Epithelial cell of prostate (primary cell): ENCODE results near the gene LMOD3.

ENCODE experiments used
- DNase-seq: peaks from one replicate; pipeline ENCODE4 v3.0.0-alpha.2; 2011; ENCODE audit warnings: low read depth, low spot score
- H3K27ac ChIP-seq: fragments of 450-650 bp; 2 replicates; pipeline ENCODE4 v1.5.1; 2017; ENCODE audit warnings: mild to moderate bottlenecking

LMOD3 gene

DNA sequence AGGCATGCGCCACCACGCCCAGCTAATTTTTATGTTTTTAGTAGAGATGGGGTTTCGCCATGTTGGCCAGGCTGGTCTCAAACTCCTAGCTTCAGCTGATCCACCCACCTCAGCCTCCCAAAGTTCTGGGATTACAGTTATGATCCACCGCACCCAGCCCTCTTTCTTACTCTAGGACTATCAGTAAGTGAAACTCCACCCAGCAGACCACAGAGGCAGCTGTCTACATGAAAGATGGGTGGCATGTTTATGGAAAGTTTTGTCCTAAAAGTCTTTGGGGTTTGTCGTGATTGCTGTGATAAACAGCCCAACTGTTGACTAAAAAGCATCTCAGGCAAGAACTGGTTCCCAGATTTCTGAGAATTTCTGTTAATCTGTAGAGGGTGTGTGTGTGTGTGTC lies 26.8 kb downstream of the LMOD3 start:
- no peak overlapping the region for H3K27ac ChIP-seq
- no peak for DNase-seq

DNA sequence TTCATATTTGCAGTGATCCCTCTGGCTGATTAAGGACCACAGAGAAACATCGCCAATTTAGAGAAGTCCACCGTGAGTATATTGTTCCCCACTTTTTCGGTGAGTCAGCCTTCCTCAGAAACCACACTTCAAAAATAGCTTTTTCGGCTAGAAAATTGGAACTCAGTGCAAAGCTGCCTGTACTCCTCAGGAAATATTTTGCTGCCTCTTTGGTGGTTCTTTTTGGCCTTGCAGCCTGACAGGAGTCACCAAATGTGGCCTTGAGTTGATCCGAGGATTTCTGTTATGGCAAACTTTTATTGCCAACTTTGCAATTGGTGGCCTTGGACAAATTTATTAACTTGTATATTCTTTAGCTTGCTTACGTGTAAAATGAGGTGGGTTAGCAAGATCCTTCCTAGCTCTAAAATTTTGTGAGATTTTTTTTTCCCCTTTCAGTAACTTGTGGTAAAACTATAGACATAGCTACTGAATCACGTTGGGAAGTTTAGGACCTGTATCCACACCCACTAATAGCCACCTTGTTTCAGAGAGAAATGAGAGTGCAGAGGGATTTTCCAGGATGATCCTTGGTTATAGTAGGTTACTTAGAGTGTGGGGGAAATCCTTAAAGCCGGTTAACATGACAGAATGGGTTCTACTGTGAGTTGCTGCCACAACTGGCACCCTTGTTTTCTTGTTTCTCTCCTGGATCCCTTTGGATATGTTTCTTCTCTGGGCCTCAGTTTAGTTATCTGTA lies 27.8 kb downstream of the LMOD3 start:
- DNase-seq: no peak
- no peak overlapping the region for H3K27ac ChIP-seq

DNA sequence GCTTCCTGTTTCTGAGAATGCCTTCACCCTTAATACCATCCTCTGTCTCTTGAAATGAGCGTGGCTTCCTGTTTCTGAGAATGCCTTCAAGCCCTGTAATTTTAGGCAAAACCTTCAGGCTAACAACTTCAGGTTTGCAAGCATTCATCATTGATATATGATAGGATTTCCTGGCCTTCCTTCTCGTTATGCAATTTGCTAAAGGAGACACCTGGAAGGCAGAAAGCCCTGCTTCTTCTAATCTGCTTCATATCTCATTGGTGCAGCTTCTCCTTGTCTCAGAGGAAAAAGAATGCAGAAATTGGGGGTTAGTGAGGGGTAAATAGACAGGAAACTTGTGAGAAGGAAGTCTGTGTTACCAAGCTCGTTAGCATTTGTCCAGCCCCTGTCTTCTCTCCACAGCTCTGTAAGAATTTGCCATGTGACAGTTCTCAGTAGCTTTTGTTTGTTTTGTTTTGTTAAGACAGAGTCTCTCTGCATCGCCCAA lies 30.3 kb downstream of the LMOD3 start:
- DNase-seq: no peak

DNA sequence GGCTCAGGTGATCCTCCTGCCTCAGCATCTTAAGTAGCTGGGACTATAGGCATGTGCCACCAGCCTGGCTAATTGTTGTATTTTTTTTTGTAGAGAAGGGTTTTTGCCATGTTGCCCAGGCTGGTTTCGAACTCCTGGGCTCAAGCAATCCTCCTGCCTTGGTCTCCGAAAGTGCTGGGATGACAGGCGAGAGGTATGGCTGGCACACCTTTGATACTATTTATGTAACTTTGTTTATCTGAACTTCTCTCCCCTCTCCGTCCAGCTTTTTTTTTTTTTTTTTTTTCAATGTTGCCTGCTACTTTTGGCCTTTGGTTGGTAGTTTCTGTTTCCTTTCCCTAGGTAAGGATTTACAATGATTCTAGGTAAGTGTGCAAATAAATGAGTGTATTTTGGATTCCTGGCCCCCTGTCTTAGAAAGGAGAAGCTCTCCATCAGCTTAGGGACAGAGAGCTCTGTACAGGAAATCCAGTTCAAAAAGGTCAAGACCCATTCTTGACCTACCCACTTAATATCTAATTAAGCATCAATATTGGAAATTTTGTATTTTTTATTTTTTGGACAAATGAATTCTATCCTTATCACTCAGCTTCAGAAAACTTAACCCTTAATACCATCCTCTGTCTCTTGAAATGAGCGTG lies 30.9 kb downstream of the LMOD3 start:
- DNase-seq: no peak
- H3K27ac ChIP-seq: peak overlapping the region; percentile 97

More for the DNA sequence above, 30.3 kb downstream of the LMOD3 start:
- peak overlapping the region; percentile 97 for H3K27ac ChIP-seq

DNA sequence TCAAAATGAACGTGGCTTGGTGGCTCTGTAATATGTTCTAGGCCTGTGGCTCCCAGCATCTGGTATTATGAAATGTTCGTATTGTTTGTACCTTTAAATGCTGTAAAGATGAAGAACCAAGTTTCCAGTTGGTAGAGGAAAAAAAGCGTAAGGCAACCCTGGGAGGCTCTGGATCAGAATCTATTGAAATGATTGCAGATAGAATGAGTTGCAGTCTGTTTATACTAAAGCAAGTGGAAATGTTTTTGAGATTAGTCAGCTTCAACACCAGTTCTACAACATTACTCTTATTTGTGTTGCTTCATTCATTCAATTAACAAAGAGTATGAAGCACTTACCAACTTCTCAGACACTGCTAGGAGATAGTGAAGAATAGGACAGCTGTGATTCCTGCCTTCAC lies 32.4 kb downstream of the LMOD3 start:
- H3K27ac ChIP-seq: peak overlapping the region; percentile 97
- DNase-seq: peak; percentile 26

DNA sequence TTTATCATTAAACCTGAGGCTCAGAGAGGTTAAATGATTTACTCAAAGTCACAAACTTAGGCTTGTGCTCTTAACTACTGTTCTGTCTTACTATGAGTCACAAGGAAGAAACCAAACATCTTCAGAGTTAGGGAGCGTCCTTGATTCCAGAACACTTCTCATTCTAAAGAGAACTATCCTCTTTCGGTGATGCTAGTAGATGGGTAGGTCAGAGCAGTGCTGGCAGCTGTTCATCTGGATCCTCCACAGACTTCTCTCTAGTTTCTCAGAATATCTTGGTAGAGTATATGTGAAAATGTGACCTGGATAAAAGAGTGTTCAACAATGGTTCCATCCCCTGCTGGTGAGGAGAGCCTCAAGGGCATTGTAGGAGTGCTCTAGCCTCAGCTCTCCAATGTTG lies 34.3 kb downstream of the LMOD3 start:
- no peak for DNase-seq
- H3K27ac ChIP-seq: peak overlapping the region; percentile 97

DNA sequence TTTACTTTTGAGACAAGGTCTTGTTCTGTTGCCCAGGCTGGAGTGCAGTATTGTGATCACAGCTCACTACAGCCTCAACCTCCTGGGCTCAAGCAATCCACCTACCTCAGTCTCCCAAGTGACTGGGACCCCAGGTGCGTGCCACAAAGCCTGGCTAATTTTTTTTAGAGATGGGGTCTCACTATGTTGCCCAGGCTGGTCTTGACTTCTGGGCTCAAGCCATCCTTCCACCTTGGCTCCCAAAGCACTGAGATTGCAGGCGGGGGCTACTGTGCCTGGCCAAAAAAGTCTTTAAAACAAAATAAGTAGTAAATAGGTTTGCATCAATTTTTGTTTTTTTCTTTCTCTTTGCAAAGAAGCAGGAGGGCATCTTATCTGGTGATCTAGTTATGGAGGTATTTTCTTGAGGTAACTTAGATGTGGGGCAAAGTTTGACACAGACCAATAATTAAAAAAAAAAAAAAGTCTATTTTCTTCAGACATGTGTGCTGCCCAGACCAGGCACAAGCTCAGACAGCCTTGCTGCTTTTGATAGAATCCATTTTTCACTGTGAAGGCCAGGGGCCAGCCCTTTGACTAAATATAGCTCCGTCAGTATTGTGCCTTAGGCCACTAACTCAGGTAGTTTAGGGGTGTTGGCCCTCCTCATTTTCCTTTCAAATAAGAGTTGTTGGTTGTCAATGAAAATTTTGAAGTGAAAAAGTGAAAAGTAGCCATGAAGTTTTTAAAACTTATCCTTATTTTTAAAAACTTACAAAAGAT lies 35.2 kb downstream of the LMOD3 start:
- H3K27ac ChIP-seq: peak overlapping the region; percentile 97
- no peak for DNase-seq

DNA sequence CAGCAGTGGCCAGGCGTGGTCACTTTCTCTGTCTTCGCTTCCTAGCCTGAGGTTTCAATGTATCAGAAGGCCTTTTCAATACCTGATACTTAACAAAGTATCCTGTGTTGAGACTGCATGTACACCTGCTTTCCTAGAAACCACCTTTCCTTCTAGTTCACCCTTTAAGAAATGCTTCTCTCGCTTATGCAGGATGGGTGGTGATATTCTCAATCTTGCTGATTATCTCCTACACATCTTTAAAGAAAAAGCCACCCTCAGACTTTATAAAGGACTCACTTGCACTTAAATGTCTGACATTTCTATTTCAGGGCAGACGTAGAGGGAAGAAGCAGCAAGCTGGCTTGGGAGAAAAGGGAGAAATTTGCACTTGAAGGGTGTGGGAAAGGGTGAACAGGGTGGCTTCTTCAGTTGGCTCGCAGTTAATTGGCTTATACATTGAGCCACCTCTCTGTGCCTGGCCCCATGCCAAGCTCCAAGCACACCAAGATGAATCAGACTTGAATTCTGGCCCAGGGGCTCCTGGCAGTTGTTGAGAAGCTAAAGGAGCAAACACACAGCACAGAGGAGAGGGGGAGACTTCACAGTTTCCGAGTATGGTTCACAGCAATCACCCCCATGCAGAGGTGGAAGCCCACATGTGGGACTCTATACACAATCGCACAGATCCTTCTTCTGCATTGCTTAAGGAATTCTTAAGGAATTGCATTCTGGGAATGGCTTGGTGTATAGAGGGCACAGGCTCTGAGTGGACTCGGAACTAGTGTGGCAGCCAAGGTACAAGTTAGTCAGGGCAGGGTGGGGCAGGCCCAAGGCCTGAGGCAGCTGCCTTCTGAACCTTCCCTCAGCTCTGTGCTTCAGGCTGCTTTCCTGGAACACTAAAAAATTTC lies 36.3 kb downstream of the LMOD3 start:
- H3K27ac ChIP-seq: peak overlapping the region; percentile 97
- peak; percentile 76 for DNase-seq

DNA sequence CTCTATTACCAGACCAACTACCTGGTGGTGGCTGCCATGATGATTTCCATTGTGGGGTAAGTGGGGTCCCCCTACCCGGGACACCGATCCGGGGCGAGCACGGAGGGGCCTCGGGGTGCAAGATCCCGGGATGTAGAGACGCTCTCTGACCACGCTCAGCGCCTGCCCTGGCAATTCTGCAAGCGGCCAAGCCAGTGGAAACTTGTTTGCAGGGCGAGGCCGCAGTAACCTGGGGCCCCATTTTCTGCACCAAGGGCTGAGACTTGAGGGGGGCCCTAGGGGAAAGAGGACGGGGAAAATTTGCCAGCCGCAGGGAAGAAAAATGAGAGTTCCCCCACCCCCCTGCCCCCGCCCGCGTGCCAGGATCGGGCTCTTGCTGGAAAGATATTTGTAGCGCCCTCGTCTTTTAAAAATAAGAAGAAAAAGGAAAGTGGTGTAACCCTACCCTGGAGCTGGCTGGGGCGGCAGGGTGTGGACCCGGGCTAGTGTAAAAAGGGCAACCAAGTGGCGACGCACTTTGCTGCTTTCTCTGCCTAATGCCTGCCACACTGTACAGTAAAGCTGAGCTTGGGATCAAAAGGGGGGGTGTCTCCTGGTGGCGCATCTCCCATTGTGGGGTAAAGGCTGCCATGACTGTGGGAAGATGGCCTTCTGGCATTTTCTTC lies 37.1 kb downstream of the LMOD3 start:
- DNase-seq: no peak

DNA sequence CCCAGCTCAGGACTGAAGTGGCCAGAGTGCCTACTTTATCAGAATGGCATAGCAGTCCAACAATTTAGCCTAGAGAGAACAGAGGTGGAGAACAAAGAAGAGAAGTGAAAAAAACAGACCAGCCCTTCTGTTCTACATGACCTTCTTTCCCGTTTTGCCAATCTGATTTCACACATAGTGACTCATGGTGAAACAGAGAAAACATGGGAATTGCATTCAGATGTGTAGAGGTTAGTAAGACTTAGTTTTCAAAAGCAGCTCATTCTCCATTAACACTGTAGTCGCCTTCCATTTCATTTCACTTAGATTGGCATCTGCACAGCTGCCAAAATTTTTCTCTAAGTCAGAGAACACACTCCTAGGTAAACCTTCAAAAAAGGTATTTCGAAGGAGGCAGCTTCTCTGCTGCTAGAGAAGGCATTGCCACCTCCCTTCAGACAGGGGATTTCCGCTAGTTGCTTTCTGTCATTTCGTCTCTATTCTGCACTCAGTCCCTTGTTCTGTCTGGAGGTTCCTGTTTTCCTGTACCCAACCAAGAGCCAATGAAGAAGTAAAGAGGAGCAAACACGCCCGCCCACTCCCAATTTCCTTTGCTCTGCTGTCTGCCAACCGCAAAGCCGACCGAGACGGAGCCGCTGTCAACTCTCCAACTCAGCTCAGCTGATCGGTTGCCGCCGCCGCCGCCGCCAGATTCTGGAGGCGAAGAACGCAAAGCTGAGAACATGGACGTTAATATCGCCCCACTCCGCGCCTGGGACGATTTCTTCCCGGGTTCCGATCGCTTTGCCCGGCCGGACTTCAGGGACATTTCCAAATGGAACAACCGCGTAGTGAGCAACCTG lies 37.8 kb downstream of the LMOD3 start, which contains the start of gene ARL6IP5:
ARL6IP5 (plus strand) TSS at position 612 of the 842 bp plus-strand sequence; CDS start at position 723, 111 bp downstream.
- H3K27ac ChIP-seq: peak within 1 kb of the TSS; percentile 97

More for the DNA sequence above, 37.1 kb downstream of the LMOD3 start:
- peak overlapping the region; percentile 97 for H3K27ac ChIP-seq

DNA sequence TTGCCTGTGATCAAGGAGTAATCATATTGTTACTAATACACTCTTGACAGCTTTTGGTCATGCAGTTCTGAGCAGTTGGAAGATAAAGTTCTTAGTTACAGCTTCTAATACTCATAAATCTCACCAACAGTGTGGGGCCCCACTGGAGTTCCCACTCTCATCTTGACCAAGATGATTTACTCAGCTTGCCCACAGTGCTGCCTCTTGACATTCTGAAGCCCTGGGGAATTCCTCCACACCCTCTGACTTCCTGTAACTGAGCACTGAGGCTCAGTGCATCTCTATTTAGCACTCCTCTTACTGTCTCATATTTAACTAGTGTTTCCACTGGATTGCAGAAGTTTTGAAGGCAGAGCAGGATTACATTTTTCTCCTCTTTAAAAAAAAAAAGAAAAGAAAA lies 39.6 kb downstream of the LMOD3 start:
- H3K27ac ChIP-seq: peak overlapping the region; percentile 97
- DNase-seq: no peak

More for the DNA sequence above, 37.8 kb downstream of the LMOD3 start, which contains the start of gene ARL6IP5:
- peak; percentile 67 for DNase-seq

DNA sequence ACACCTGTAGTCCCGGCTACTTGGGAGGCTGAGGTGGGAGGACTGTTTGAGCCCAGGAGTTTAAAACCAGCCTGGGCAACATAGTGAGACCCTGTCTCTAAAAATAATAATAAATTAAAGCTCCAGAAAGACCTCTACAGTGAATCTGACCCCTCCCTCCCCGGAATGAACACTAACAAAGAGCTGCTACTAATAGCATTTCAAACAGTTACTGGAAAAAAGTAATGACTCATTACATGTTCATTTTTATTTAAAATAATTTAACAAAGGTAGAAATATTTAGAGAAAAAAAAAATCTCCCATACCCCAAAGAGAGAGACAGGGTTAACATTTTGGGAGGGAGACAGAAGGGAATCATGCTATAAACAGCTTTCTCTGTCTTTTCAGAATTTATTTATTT lies 40.0 kb downstream of the LMOD3 start:
- H3K27ac ChIP-seq: peak overlapping the region; percentile 97
- no peak for DNase-seq

DNA sequence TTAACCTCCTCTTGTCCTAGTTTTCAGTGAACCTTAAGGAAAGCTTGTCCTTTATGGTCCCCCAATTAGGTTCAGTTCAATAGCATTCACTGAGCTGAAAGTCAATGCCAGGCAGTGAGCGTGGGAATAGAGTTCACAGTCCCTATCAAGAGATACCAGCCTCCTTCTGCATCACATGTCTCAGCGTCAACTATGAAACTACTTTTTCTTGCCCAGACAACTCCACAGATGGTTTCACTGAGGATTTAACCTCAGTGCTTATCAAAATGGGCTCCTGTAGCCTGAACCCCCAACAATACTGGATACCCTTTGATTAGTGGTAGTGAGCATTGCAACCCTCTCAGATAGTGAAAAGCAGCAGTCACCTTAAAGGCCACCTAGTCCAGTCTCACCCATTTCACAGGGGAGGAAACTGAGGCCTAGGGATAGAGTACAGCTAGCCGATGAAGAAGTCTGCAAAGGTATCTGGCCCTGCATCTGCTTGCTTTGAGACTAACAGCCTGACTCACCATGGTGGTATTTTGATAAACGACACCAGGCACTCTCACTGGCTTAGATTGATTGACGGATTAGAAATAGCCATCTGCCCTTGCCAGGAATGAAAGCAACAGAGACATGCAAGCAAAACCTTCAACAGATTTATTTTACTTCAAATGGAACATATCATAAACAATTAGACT lies 40.7 kb downstream of the LMOD3 start:
- no peak for DNase-seq
- H3K27ac ChIP-seq: peak overlapping the region; percentile 97

DNA sequence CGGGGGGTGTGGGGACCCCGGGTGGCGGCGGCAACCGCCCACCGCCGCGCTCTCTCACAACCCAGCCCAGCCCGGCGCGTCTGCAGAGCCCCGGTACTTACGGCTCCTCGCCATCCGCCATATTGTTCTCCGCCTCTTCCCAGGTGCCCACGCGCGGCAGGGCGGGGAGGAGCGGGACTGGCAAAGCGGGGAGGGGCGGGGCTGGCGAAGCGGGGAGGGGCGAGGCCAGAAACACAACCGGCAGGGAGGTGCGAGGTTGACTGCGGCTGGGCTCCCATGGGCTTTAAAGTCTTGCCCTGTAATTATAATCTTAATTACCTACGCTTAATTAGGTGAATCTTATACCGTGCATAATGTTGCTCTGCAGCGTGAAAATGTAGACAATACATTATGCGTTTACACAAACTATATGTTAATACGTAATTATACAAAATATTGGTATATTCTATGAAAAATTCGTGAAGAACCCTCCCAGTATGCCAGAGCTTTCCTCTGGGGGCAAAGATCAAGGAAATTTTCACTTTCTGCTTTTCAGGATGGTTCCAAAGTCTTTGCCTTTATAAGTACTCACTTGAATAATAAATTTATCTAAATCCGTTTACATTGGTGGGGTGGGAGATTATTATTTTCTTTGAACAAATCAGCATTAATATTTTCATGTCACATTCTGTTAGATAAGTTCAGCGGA lies 42.0 kb downstream of the LMOD3 start, which contains the start of gene UBA3:
UBA3 (minus strand) TSS at position 133 of the 688 bp plus-strand sequence; CDS start at position 121, 12 bp downstream.
- peak; percentile 46 for DNase-seq
- peak within 1 kb of the TSS; percentile 62 for H3K27ac ChIP-seq

DNA sequence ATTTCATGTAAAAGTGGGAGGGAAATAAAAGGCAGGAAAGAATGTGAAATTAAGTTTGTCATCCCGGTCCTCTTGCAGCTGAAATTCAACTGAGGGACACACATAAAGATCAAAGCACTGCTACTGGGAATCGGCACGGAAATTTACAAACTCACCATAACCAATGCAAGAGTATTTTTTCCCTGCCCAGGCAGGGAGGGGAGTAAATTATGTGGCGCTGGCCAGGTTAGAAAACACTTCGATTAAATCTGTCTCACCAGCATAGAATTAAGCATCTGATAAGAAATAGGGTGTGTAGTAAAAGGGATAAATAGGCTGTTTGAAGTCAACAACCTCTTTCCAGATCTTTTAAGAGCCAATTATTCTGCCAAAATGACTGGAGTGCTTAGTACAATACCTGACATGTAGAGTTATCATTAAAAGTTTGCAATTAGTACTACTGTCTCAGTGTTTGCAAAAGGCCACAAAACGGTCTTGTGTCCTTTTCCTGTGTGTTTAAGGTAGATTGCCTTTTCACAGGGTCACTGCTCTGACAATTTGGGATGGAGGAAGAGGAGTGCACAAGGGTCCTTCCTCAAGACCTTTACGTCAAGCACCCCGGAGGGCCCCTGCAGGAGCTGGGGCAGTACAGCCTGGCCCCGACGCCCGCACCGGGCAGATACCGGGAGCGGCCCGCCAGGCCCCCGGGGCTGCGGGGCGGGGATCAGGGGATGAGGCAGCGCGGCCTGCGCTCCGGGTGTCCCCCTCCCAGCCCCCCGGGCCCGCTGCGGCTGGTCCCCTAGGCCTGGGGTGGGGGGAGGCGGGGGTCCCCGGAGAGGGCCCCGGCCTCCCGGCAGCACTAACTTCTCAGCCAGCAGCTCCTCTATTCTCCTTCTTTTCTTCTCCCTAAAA lies 42.9 kb downstream of the LMOD3 start:
- H3K27ac ChIP-seq: peak overlapping the region; percentile 62
- DNase-seq: no peak

DNA sequence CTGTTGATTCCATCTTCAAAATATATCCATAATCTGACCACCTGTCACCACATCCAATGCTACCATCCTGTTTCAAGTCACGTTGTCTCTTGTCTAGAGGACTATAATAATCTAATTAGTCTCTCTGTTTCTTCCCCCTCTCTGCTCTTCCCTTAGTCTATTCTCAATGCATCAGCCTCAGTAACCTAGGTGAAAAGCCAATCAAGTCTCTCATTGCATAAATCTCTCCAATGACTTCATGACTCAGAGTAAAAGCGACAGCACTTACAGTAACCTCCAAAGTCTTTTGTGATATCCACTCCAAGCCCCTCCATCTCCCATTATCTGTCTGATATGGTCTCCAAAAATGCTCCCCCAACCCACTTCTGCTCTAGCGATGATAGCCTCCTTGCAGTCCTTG lies 49.5 kb downstream of the LMOD3 start:
- DNase-seq: no peak

More for the DNA sequence above, 49.5 kb downstream of the LMOD3 start:
- H3K27ac ChIP-seq: no peak overlapping the region
